ENCODE data around the gene PALM3. TPM values are rescaled to one million over a fixed set of nuclear protein-coding genes. Genes with fewer than 3 reads are reported as not detected.
"Not testable (repeated sequence)": the region's sequence is repeated elsewhere in the genome, so short reads cannot be mapped to it uniquely, and the experiment has no call there.

PALM3 gene
- total RNA-seq, 1 donor from 2014 or later = 0.98 TPM

DNA sequence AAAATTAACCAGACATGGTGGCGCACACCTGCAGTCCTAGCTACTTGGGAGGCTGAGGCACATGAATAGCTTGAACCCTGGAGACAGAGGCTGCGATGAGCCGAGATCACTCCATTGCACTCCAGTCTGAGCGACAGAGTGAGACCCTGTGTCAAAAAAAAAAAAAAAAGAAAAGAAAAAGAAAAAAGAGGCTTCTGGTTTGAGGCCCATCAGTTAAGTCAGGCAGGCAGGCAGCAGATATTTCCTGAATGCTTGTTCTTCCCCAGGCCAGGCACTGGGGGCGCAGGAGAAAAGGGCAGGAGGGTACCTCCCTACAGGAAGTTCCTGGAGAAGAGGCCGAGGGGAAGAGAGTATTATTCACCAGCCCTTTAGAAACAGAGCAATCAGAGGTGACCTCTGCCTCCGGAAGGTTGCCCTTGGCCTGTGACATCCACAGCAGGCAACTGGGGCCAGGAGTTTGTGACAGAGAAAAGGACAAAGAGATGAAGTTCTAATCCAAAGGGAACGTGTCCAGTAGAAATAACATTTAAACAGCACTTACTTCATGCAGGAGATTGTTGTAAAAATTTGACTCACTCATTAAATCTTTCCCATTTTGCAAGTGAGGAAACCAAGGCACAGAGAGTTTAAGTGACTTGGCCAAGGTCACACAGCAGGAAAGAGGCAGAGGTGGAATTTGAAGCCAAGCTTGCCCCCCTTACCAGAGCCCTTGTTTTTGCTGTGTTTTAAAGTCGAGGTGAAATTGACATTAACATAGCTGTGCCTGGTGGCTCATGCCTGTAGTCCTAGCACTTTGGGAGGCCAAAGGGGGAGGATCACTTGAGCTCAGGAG lies 38.3 kb downstream of the PALM3 start:
- intact Hi-C loops (cut with DNase I) = no loop called here
- Histone ChIP-seq H3K4me3 (no peak overlapping the region), H3K9me3 (no peaks in the 10 kb centered on the region), H3K4me1 (no peaks in the 10 kb centered on the region), H3K27me3 (no peaks in the 10 kb centered on the region), H3K27ac (no peak overlapping the region), H3K36me3 (no peaks in the 10 kb centered on the region)
- TF ChIP-seq POLR2AphosphoS5 (IDR thresholded peaks at IDR 0.05; ENCODE audit: insufficient read depth in 1 of 2, low read depth in 1 of 2) = peak in 1 of 2 donors; percentile 31
- TF ChIP-seq, protein P1, sequence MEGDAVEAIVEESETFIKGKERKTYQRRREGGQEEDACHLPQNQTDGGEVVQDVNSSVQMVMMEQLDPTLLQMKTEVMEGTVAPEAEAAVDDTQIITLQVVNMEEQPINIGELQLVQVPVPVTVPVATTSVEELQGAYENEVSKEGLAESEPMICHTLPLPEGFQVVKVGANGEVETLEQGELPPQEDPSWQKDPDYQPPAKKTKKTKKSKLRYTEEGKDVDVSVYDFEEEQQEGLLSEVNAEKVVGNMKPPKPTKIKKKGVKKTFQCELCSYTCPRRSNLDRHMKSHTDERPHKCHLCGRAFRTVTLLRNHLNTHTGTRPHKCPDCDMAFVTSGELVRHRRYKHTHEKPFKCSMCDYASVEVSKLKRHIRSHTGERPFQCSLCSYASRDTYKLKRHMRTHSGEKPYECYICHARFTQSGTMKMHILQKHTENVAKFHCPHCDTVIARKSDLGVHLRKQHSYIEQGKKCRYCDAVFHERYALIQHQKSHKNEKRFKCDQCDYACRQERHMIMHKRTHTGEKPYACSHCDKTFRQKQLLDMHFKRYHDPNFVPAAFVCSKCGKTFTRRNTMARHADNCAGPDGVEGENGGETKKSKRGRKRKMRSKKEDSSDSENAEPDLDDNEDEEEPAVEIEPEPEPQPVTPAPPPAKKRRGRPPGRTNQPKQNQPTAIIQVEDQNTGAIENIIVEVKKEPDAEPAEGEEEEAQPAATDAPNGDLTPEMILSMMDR (IDR thresholded peaks at IDR 0.05) = no peak
- TF ChIP-seq POLR2A (IDR thresholded peaks at IDR 0.05) = no peak
- no peak for DNase-seq (ENCODE audit: extremely low spot score in 2 of 2)

DNA sequence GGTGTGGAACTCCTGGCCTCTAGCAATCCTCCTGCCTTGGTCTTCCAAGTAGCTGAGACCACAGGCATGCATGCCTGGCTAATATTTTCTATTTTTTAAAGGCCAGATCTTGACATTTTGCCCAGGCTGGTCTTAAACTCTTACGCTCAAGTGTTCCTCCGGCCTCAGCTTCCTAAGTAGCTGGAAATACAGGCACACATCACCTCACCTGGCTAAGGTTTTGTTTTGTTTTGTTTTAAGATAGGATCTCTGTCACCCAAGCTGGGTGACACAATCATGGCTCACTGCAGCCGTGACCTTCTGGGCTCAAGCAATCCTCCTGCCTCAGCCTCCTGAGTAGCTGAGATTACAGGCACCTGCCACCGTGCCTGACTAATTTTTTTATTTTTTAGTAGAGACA lies 39.4 kb downstream of the PALM3 start:
- Histone ChIP-seq H3K4me1 (no peaks in the 10 kb centered on the region), H3K36me3 (no peaks in the 10 kb centered on the region), H3K4me3 (no peak overlapping the region), H3K27me3 (no peaks in the 10 kb centered on the region), H3K27ac (no peak overlapping the region), H3K9me3 (no peaks in the 10 kb centered on the region)
- TF ChIP-seq, protein P1 (IDR thresholded peaks at IDR 0.05) = no peak
- TF ChIP-seq POLR2A (IDR thresholded peaks at IDR 0.05) (no peak), POLR2AphosphoS5 (IDR thresholded peaks at IDR 0.05; ENCODE audit: insufficient read depth in 1 of 2, low read depth in 1 of 2) (no peak)
- intact Hi-C loops (cut with DNase I) = no loop called here
- no peak for DNase-seq (ENCODE audit: extremely low spot score in 2 of 2)

DNA sequence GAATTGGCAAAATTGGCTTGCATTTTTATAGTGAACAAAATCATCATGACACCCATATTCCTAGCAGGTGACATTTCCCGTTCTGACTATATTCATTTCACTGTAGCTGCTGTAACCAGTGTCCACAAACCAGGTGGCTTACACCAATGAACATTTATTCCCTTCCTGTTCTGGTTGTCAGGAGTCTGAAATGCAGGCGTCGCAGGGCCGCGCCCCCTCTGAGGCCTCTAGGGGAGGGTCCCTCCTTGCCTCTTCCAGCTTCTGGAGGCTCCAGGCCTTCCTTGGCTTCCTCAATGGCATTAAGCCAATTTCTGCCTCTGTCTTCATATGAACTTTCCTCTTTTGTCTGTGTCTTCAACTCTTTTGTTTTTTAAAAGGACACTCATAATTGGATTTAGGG lies 40.4 kb downstream of the PALM3 start:
- no peak for DNase-seq (ENCODE audit: extremely low spot score in 2 of 2)
- TF ChIP-seq POLR2A (IDR thresholded peaks at IDR 0.05) (no peak), POLR2AphosphoS5 (IDR thresholded peaks at IDR 0.05; ENCODE audit: insufficient read depth in 1 of 2, low read depth in 1 of 2) (no peak)
- TF ChIP-seq, protein P1 (IDR thresholded peaks at IDR 0.05) = no peak
- no peaks in the 10 kb centered on the region for H3K27me3 ChIP-seq
- H3K4me1 ChIP-seq = no peaks in the 10 kb centered on the region
- H3K27ac ChIP-seq = no peak overlapping the region
- intact Hi-C loops (cut with DNase I) = no loop called here
- H3K36me3 ChIP-seq = no peaks in the 10 kb centered on the region
- no peaks in the 10 kb centered on the region for H3K9me3 ChIP-seq
- no peak overlapping the region for H3K4me3 ChIP-seq

DNA sequence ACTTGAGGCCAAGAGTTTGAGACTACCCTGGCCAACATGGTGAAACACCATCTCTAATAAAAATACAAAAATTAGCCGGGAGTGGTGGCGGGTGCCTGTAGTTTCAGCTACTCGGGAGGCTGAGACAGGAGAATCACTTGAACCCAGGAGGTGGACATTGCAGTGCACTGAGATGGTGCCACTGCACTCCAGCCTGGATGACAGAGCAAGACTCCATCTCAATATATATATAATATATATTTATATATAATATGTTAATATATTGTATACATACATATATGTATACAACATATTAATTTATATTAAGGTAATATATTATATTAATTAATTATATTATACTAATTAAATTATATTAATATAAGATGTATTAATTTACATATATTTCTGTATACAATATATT lies 42.1 kb downstream of the PALM3 start:
- H3K27me3 ChIP-seq; H3K4me1 ChIP-seq; H3K27ac ChIP-seq; H3K36me3 ChIP-seq; H3K9me3 ChIP-seq; H3K4me3 ChIP-seq; intact Hi-C loops (cut with DNase I); DNase-seq (ENCODE audit: extremely low spot score in 2 of 2): not testable (repeated sequence)

DNA sequence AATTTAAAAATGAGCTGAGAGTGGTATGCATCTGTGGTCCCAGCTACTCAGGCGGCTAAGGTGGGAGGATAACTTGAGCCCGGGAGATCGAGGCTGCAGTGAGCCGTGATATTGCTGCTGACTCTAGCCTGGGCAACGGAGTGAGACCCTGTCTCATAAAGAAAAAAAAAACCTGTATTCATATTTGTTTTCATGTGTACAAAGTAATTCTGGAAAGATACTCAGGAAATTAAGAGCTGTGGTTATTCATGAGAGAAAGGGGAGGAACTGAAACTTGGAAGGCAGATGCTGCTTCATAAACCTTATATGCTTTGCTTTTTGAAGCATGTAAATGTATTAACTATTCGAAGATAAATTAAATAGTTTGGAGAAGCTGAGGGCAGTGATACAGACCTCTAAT lies 42.8 kb downstream of the PALM3 start:
- H3K4me3 ChIP-seq = no peak overlapping the region
- no peak for DNase-seq (ENCODE audit: extremely low spot score in 2 of 2)
- intact Hi-C loops (cut with DNase I) = no loop called here
- H3K27ac ChIP-seq = no peak overlapping the region
- H3K27me3 ChIP-seq = no peaks in the 10 kb centered on the region
- no peaks in the 10 kb centered on the region for H3K4me1 ChIP-seq
- H3K9me3 ChIP-seq = no peaks in the 10 kb centered on the region
- H3K36me3 ChIP-seq = no peaks in the 10 kb centered on the region
- TF ChIP-seq, protein P1 (IDR thresholded peaks at IDR 0.05) = no peak
- TF ChIP-seq POLR2AphosphoS5 (IDR thresholded peaks at IDR 0.05; ENCODE audit: insufficient read depth in 1 of 2, low read depth in 1 of 2) = no peak
- TF ChIP-seq POLR2A (IDR thresholded peaks at IDR 0.05) = no peak

Measured in vagina (tissue), 2 donors.